Heart left ventricle (tissue), 13 donors: ENCODE data around the gene ARHGAP12.

Experiments used
- POLR2A ChIP-seq, 2 donors: fragments of 450-650 bp; IDR thresholded peaks; one replicate each; pipeline ENCODE4 v1.6.1; 2017; ENCODE audit warnings: antibody characterized with exemption in 2 of 2, mild to moderate bottlenecking in 2 of 2, moderate library complexity in 2 of 2
- TF ChIP-seq, protein P1 (sequence below), 12 donors: fragments of 200-600 bp; sonication (generic) in 4 of 12; IDR thresholded peaks; one replicate each; pipeline versions ENCODE4 v1.5.0 to v1.8.0; 2018 to 2022; ENCODE audit warnings: antibody characterized with exemption in 12 of 12, mild to moderate bottlenecking in 5 of 12
- donor health status: ischemic (EF 13 %, LVEDD 7.1; RV severe dilation, severe dysfunction).
- donor health status: DM: no; HTN: yes; CAD: no.
- donor health status: DM: no; HTN: no; CAD: no.
- donor health status: ischemic (EF 25% LVEDD 6.9; RV normal size, moderate dysfunction).
- donor health status: ischemic (EF 25% LVEDD 5.7; RV mildly dilated, moderate dysfunction).
- donor health status: ischemic (EF 35%, LVEDD 5.7; RV mildly dilated, moderate dysfunction).
- donor health status: nonischemic (EF 11% LVEDD 7.7; RV severe dilation, severe dysfunction).
- donor health status: DM: yes; HTN: yes; CAD: no.
- donor health status: PGD.
- donor health status: ischemic (EF 29% LVEDD 5.4; RV normal size, mild dysfunction).
- donor health status: nonischemic (EF 23%, LVEDD 6.1; RV moderate dilation, normal function).

DNA sequence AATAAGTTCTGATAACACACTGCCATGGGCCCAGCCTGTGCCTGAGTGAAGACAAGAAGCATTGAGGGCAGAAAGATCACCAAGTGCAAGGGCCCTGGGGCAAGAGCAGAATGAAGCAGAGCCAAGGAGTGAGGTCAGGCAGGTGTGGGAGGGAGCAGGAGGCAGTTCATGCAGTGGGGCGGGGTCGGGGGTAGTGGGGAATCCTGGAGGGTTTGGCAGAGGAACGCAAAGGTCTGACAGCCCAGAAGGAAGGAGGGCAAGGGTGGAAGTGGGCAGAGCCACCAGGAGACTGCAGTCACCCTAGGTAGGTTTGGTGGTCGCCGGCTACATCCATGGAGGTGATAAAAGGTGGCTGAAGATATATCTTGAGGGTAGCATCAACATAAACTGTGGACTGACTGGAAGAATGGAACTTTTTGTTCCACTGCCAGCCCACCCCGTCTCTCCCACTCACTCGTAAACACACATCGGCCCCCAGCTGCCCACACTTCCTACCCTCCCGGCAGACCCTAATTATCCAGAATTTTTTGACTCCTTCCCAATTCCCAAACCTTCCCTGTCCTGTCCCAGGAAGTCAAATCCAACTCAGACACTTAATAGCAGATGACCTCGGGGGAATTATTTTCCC lies 172.4 kb downstream of the ARHGAP12 start:
- TF ChIP-seq, protein P1, sequence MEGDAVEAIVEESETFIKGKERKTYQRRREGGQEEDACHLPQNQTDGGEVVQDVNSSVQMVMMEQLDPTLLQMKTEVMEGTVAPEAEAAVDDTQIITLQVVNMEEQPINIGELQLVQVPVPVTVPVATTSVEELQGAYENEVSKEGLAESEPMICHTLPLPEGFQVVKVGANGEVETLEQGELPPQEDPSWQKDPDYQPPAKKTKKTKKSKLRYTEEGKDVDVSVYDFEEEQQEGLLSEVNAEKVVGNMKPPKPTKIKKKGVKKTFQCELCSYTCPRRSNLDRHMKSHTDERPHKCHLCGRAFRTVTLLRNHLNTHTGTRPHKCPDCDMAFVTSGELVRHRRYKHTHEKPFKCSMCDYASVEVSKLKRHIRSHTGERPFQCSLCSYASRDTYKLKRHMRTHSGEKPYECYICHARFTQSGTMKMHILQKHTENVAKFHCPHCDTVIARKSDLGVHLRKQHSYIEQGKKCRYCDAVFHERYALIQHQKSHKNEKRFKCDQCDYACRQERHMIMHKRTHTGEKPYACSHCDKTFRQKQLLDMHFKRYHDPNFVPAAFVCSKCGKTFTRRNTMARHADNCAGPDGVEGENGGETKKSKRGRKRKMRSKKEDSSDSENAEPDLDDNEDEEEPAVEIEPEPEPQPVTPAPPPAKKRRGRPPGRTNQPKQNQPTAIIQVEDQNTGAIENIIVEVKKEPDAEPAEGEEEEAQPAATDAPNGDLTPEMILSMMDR (IDR thresholded peaks at IDR 0.05): no peak
- no peak for TF ChIP-seq POLR2A (IDR thresholded peaks at IDR 0.05)
